ENCODE results near the gene SEMA4G. TPM values are rescaled to one million over a fixed set of nuclear protein-coding genes. Genes with fewer than 3 reads are reported as not detected.

Gene SEMA4G
- total RNA-seq, 2 experiments from 2014 or later: 1.1 to 1.6 TPM

GRCh38 chr10:100966887-100967286 lies 2.4 kb upstream of the SEMA4G start:
- Histone ChIP-seq H3K4me3 (ENCODE audit: low read length) (no peak overlapping the region), H3K27me3 (ENCODE audit: control insufficient read depth in 1 of 2, insufficient read depth in 2 of 2, low read length in 2 of 2) (no peaks in the 10 kb centered on the region), H3K27ac (ENCODE audit: low read depth in 1 of 2, low read length in 2 of 2) (no peak overlapping the region), H3K36me3 (ENCODE audit: insufficient read depth, low read length) (peaks cover 7% of the 10 kb centered on the region), H3K9me3 (ENCODE audit: control insufficient read depth in 1 of 2, insufficient read depth in 1 of 2, low read length in 2 of 2) (no peaks in the 10 kb centered on the region), H3K4me1 (ENCODE audit: insufficient read depth, low read length) (peaks cover 20% of the 10 kb centered on the region)
- TF ChIP-seq, protein P1, sequence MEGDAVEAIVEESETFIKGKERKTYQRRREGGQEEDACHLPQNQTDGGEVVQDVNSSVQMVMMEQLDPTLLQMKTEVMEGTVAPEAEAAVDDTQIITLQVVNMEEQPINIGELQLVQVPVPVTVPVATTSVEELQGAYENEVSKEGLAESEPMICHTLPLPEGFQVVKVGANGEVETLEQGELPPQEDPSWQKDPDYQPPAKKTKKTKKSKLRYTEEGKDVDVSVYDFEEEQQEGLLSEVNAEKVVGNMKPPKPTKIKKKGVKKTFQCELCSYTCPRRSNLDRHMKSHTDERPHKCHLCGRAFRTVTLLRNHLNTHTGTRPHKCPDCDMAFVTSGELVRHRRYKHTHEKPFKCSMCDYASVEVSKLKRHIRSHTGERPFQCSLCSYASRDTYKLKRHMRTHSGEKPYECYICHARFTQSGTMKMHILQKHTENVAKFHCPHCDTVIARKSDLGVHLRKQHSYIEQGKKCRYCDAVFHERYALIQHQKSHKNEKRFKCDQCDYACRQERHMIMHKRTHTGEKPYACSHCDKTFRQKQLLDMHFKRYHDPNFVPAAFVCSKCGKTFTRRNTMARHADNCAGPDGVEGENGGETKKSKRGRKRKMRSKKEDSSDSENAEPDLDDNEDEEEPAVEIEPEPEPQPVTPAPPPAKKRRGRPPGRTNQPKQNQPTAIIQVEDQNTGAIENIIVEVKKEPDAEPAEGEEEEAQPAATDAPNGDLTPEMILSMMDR (IDR thresholded peaks at IDR 0.05): no peak
- H3K9me3 Mint-ChIP-seq: no peaks in the 10 kb centered on the region
- no peak overlapping the region for H3K4me3 Mint-ChIP-seq
- peaks cover 21% of the 10 kb centered on the region for H3K4me1 Mint-ChIP-seq (ENCODE audit: low read depth)
- DNase-seq (no peak), ATAC-seq (ENCODE audit: poor library complexity) (no peak)
- no peaks in the 10 kb centered on the region for H3K27me3 Mint-ChIP-seq
- no peak overlapping the region for H3K27ac Mint-ChIP-seq
- intact Hi-C loops (cut with DNase I, micrococcal nuclease): no loop called here
- ChIA-PET CTCF (no interaction called here), POLR2A (interaction anchor here (3.0 kb wide), 1 partner anchor 31 kb away, joined by 10 read pairs; the partner anchor contains the start of gene LZTS2)
- H3K36me3 Mint-ChIP-seq (ENCODE audit: low read depth): peaks cover 22% of the 10 kb centered on the region

DNA sequence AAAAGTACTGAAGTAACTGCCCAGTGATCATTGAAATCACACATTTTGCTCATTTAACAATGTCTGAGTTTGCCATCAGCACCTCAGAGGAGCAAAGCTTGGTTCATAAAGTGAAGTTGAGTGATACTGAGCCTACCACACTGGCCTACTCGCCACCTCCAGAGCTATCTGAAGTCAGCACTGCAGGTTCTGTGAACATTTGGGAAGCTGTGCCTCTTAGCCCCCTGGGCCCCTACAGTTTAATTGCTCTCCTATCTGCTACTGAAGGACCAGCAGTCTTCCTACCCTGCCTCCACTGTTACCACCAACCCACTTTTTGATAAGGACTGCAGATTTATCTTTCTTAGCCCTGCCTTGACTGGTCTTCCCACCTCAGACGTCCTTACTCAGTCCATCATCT lies 2.0 kb upstream of the SEMA4G start:
- no peaks in the 10 kb centered on the region for H3K9me3 ChIP-seq (ENCODE audit: control insufficient read depth in 1 of 2, insufficient read depth in 1 of 2, low read length in 2 of 2)
- H3K4me3 ChIP-seq (ENCODE audit: low read length): no peak overlapping the region
- Mint-ChIP-seq H3K36me3 (ENCODE audit: low read depth) (peaks cover 18% of the 10 kb centered on the region), H3K9me3 (no peaks in the 10 kb centered on the region), H3K27ac (no peak overlapping the region), H3K27me3 (no peaks in the 10 kb centered on the region), H3K4me3 (no peak overlapping the region), H3K4me1 (ENCODE audit: low read depth) (peaks cover 21% of the 10 kb centered on the region)
- no peak overlapping the region for H3K27ac ChIP-seq (ENCODE audit: low read depth in 1 of 2, low read length in 2 of 2)
- TF ChIP-seq, protein P1 (IDR thresholded peaks at IDR 0.05): no peak
- intact Hi-C loops (cut with DNase I, micrococcal nuclease): no loop called here
- ATAC-seq (ENCODE audit: poor library complexity): no peak
- ChIA-PET POLR2A (interaction anchor here (3.0 kb wide), 1 partner anchor 31 kb away, joined by 10 read pairs; the partner anchor contains the start of gene LZTS2), CTCF (no interaction called here)
- no peaks in the 10 kb centered on the region for H3K27me3 ChIP-seq (ENCODE audit: control insufficient read depth in 1 of 2, insufficient read depth in 2 of 2, low read length in 2 of 2)
- peaks cover 20% of the 10 kb centered on the region for H3K4me1 ChIP-seq (ENCODE audit: insufficient read depth, low read length)
- DNase-seq: no peak
- peaks cover 4% of the 10 kb centered on the region for H3K36me3 ChIP-seq (ENCODE audit: insufficient read depth, low read length)

- no peaks in the 10 kb centered on the region for H3K36me3 ChIP-seq (ENCODE audit: insufficient read depth, low read length)
- DNase-seq (no peak), ATAC-seq (ENCODE audit: poor library complexity) (no peak)
- Mint-ChIP-seq H3K4me3 (peak overlapping the region; percentile 76), H3K27ac (no peak overlapping the region), H3K9me3 (no peaks in the 10 kb centered on the region), H3K36me3 (ENCODE audit: low read depth) (peaks cover 9% of the 10 kb centered on the region), H3K27me3 (no peaks in the 10 kb centered on the region), H3K4me1 (ENCODE audit: low read depth) (peaks cover 21% of the 10 kb centered on the region)
- CTCF ChIA-PET: interaction anchor here (0.9 to 1.4 kb wide), 2 partner anchors 51 to 82 kb away, joined by 3 read pairs; no protein-coding TSS in a partner anchor
- TF ChIP-seq, protein P1 (IDR thresholded peaks at IDR 0.05): no peak
- H3K4me1 ChIP-seq (ENCODE audit: insufficient read depth, low read length): peaks cover 20% of the 10 kb centered on the region
- POLR2A ChIA-PET: interaction anchor here (3.0 kb wide), 1 partner anchor 30 kb away, joined by 10 read pairs; the partner anchor contains the start of gene LZTS2
- no peak overlapping the region for H3K27ac ChIP-seq (ENCODE audit: low read depth in 1 of 2, low read length in 2 of 2)
- no peaks in the 10 kb centered on the region for H3K9me3 ChIP-seq (ENCODE audit: control insufficient read depth in 1 of 2, insufficient read depth in 1 of 2, low read length in 2 of 2)
- no peaks in the 10 kb centered on the region for H3K27me3 ChIP-seq (ENCODE audit: control insufficient read depth in 1 of 2, insufficient read depth in 2 of 2, low read length in 2 of 2)
- no peak overlapping the region for H3K4me3 ChIP-seq (ENCODE audit: low read length)
- intact Hi-C loops (cut with DNase I, micrococcal nuclease): loop anchor here in 1 of 2 experiments (2.0 kb wide), 1 partner anchor 45 kb away; no protein-coding TSS in a partner anchor
Measured at GRCh38 chr10:100968062-100968736, 1.1 kb upstream of the SEMA4G start.

Data from CD4-positive, alpha-beta T cell (primary cell).